GM20000 (cell line): ENCODE results near the gene PTRH1.

Source experiments
- DNase-seq: peaks from one replicate; pipeline ENCODE4 v3.0.0; 2012; ENCODE audit warnings: low spot score
- CTCF ChIP-seq: IDR thresholded peaks from 2 replicates; pipeline ENCODE4 v1.5.1; 2012; ENCODE audit warnings: mild to moderate bottlenecking, control low read depth; ENCODE audit errors: extremely low read depth, missing control alignments

The PTRH1 gene

GRCh38 chr9:127749090-127749787, 33.8 kb upstream of the PTRH1 start:
- no peak for DNase-seq
- TF ChIP-seq CTCF, result no peak

GRCh38 chr9:127746959-127747569, 31.6 kb upstream of the PTRH1 start:
- no peak for DNase-seq
- no peak for TF ChIP-seq CTCF

DNA sequence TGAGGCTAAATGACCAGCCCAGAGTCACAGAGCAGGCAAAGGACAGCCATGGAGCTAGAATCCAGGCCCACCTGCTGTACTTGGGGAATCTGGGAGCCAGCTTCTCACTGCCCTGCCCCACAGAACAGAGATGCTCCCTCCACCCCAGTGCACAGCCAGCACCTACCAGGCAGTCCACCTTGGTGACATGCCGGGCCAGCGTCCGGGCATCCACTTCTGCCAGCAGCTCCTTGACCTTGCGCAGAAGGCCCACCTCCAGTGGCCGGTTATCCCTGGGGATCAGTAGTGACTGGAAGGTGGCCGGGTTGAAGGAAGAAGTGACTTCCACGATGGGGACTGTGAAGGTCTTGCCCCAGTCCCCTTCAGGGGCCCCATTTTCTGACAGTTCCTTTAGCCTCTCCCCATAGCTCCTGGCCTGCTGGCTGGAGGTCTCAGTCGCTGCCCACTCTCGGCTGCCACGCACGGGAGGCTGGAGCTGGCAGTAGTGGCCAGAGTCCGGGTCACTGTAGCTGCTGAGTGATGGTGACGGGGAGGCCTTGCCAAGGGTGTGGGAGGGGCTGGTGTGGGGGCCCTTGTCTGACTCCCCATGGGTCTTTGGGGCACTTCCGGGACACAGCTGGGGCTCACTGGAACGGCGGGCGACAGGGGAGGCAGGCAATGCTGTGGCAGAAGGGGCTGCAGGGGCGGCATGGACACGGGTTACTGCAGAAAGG, 29.1 kb upstream of the PTRH1 start:
- no peak for DNase-seq
- TF ChIP-seq CTCF, result no peak

- no peak for DNase-seq
- no peak for TF ChIP-seq CTCF
Measured at GRCh38 chr9:127742435-127743088, 27.1 kb upstream of the PTRH1 start.

GRCh38 chr9:127741831-127742434, 26.5 kb upstream of the PTRH1 start:
- no peak for TF ChIP-seq CTCF
- no peak for DNase-seq

- no peak for DNase-seq
- TF ChIP-seq CTCF, result no peak
Measured at GRCh38 chr9:127739614-127740330, 24.3 kb upstream of the PTRH1 start.
